GM19467 (cell line): ENCODE measurements around the gene IL13.
"Not testable (repeated sequence)": the region's sequence is repeated elsewhere in the genome, so short reads cannot be mapped to it uniquely, and the experiment has no call there.

ENCODE experiments used
- ATAC-seq: cut with Tn5 transposase; IDR thresholded peaks from one replicate; pipeline ENCODE4 v1.9.1; 2021; ENCODE audit warnings: mild to moderate bottlenecking, moderate library complexity; ENCODE audit not compliant: unreplicated experiment

The IL13 gene

GRCh38 chr5:132687995-132688394, 30.0 kb downstream of the IL13 start:
- no peak for ATAC-seq

DNA sequence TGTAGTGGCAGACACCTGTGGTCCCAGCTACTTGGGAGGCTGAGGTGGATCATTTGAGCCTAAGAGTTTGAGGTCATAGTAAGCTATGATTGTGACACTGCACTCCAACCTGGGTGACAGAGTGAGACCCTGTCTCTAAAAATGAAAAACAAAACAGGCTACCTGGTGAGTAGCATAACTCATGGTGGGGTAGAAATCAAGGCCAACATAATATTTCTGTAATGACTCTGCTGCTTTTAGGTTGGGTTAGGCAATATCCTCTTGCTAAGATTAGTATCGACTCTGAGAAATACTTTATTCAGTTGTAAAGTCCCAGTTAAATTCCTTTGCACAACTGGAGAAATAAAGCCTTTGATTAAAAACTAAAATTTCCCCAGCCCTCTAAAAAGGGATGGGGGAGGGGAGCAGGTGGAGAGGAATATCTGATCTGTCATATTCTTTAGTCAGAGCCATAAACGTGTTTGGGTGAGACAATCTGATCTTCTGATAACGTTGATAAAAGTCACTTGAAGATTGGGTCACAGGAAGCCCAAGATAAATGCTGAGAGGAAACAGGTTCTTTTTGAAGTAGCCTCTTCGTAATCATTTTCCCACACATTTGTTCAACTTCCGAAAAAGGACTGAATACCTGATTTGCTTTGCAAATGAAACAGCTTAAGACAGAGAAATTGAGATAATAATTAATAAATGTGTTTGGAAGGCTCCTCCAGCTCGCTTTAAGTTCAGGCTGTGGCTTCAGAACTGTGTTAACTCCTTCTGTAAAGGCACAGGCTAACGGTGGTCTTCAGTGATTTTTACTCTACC, 30.8 kb downstream of the IL13 start:
- ATAC-seq = peak; percentile 39

DNA sequence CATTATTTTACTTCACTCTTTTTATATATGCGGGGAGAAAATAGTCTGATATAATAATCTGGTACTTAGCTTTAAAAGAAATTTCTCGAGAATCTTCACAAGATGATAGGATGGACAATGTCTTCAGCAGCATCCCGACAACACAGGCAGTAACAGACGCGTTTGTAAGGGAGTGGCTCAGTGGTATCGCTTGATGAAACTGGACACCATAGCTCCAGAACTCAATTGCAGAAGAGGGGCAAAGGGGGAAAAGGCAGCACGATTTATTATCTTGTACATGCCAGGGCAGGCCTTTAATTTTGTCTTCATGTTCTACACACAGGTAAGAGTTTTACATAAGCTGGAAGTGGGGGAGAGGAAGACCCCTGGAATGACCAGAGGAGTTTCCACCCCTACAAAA, 31.5 kb downstream of the IL13 start:
- no peak for ATAC-seq

DNA sequence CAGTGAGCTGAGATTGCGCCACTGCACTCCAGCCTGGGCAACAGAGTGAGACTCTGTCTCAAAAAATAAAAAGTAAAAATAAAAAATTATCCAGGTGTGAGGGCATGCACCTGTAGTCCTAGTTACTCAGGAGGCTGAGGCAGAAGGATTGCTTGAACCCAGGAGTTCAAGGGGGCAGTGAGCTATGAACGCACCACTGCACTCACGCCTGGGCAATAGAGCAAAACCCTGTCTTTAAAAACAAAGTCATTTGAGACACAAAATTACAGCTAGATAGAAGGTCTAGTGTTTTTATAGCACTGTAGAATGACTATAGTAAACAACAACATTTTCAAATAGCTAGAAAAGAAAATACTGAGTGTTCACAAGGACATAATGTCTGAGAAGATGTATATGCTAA, 32.2 kb downstream of the IL13 start:
- ATAC-seq = no peak

GRCh38 chr5:132691755-132692631, 34.0 kb downstream of the IL13 start:
- not testable (repeated sequence) for ATAC-seq

DNA sequence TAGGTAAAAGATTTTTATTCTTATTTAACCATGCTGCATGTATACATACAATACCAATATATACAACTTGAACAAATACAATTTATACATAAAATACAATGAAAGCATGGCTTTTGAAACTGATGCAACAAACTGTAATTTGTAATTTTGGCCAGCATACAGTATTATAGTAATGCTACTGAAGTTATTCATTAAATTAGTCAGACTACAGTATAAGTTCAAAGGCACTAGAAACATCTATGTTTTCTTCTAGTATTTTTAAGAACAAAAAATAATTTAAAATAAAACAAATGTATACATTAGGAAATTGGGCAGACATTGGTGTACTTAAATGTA, 34.6 kb downstream of the IL13 start:
- ATAC-seq = no peak

GRCh38 chr5:132695956-132696355, 38.0 kb downstream of the IL13 start:
- ATAC-seq = no peak

GRCh38 chr5:132704875-132705274, 46.9 kb downstream of the IL13 start:
- ATAC-seq = no peak

DNA sequence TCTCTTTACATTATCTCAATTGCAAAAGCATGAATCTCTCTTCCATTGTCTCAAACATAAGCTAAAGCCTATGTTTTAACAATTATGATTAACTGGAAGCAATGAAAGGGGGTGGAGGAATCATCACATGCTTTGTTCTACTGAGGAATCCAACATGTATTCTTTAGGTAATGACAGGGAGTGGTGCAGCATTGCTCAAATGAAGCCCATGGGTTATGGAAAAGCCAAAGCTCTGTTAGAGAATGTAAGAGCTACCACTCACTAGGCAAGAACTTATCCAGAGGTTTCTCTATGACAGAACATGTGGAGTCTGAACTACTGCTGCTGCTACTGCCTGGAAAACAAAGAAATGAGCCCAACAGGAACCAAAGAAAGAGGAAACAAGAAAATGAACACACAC, 50.7 kb downstream of the IL13 start:
- no peak for ATAC-seq
